HUES6 (cell line): ENCODE measurements around the gene PDF.
"Not testable (repeated sequence)": the region's sequence is repeated elsewhere in the genome, so short reads cannot be mapped to it uniquely, and the experiment has no call there.

Experiments used
- H3K27ac ChIP-seq: 2 replicates; pipeline ENCODE4 v1.7.0; 2013; ENCODE audit warnings: low read depth, mild to moderate bottlenecking, low read length, inconsistent platforms
- H3K27me3 ChIP-seq: 2 replicates; pipeline ENCODE4 v1.6.1; 2013; ENCODE audit warnings: low read length; ENCODE audit not compliant: control insufficient read depth, insufficient read depth
- H3K36me3 ChIP-seq: 2 replicates; pipeline ENCODE4 v1.6.1; 2013; ENCODE audit warnings: low read length; ENCODE audit not compliant: control insufficient read depth, insufficient read depth
- H3K4me1 ChIP-seq: 2 replicates; pipeline ENCODE4 v1.6.1; 2013; ENCODE audit warnings: low read length; ENCODE audit not compliant: control insufficient read depth, insufficient read depth
- H3K4me3 ChIP-seq: 2 replicates; pipeline ENCODE4 v1.5.1; 2013; ENCODE audit warnings: low read depth, low read length
- H3K9ac ChIP-seq: one replicate; pipeline ENCODE4 v1.6.1; 2013; ENCODE audit warnings: mild to moderate bottlenecking, low read length
- H3K9me3 ChIP-seq: 2 replicates; pipeline ENCODE4 v1.6.1; 2013; ENCODE audit warnings: low read depth, low read length; ENCODE audit not compliant: control insufficient read depth, insufficient read depth

PDF gene

DNA sequence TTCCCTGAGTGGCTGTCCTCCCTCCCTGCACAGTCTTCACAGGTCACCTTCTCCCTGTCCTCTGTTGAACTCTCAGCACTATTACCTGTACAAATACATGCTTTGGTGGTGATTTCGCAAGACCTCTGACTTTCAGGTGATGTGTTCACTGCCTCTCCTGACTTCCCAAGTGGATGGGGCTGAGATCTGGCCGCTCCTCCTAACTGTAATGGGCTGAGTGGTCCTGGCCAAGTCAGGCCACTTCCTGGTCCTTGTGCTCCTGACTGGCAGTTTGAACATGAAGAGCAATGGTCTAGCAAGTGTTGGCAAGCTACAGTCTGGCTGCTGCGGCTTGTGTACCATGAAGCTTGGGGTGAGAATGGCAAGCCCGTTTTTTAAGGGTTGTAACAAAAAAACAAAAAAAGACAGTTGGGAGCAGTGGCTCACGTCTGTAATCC, 32.9 kb upstream of the PDF start:
- H3K4me3 ChIP-seq, result no peak overlapping the region
- no peaks in the 10 kb centered on the region for H3K27me3 ChIP-seq
- no peaks in the 10 kb centered on the region for H3K4me1 ChIP-seq
- H3K9ac ChIP-seq, result no peak overlapping the region
- peaks cover 39% of the 10 kb centered on the region for H3K36me3 ChIP-seq
- no peaks in the 10 kb centered on the region for H3K9me3 ChIP-seq
- no peak overlapping the region for H3K27ac ChIP-seq

- not testable (repeated sequence) for H3K4me3 ChIP-seq
These were observed 29.7 kb upstream of the PDF start for GRCh38 chr16:69360070-69360469.

DNA sequence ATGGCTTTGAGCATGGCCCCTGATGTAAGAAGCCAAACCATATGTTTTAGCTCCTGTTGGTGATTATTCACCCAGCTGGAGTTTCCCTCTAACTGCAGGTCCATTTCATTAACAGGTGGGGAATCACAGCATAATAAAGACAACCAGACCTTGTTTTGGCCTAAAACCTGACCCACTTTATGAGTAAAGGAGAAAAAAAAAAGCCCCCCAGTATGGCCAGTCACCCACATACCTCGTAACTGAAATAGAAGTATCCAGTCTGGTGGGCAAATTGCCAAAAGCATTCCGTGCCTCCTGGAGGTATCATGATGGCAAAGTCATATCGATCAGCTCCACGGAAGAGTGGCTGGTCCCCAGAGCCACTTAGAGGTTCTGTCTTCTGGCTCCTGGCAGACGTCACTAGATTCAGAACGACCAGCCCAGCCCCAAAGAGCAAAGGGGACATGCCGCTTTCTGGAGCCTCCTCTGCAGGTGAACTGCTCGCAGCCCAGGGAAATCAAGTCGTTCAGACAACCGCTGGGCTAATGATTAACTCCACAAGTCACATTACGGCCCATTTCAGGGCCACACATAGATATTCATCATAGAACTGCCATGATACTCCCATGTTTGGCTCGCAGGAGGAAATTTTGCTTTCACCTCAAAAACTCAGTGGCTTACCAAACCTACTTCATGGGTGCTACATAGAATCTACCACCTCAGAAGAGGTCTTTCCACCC, 21.1 kb upstream of the PDF start, which contains the start of gene TMED6:
TMED6 (minus strand) TSS at position 478 of the 719 bp plus-strand sequence; CDS start at position 445, 33 bp downstream.
- H3K9ac ChIP-seq, result no peak within 1 kb of the TSS
- H3K9me3 ChIP-seq, result no peaks in the 10 kb centered on the region
- H3K27ac ChIP-seq, result no peak within 1 kb of the TSS
- H3K4me1 ChIP-seq, result no peaks in the 10 kb centered on the region
- H3K27me3 ChIP-seq, result no peaks in the 10 kb centered on the region
- H3K36me3 ChIP-seq, result peaks cover 18% of the 10 kb centered on the region
- H3K4me3 ChIP-seq, result no peak within 1 kb of the TSS

More at GRCh38 chr16:69360070-69360469, 29.7 kb upstream of the PDF start:
- H3K9me3 ChIP-seq, H3K9ac ChIP-seq, H3K27ac ChIP-seq, H3K27me3 ChIP-seq, H3K4me1 ChIP-seq: not testable (repeated sequence)
- H3K36me3 ChIP-seq, result peaks cover 22% of the 10 kb centered on the region

- Histone ChIP-seq H3K9ac (no peak overlapping the region), H3K27ac (no peak overlapping the region), H3K36me3 (peaks cover 11% of the 10 kb centered on the region; the same call in 1 of the 2 replicates), H3K4me1 (no peaks in the 10 kb centered on the region), H3K27me3 (no peaks in the 10 kb centered on the region), H3K9me3 (no peaks in the 10 kb centered on the region), H3K4me3 (no peak overlapping the region)
These were observed 20.2 kb upstream of the PDF start for GRCh38 chr16:69350536-69351133.

GRCh38 chr16:69349536-69349935, 19.1 kb upstream of the PDF start:
- H3K36me3 ChIP-seq, result peaks cover 10% of the 10 kb centered on the region
- no peaks in the 10 kb centered on the region for H3K9me3 ChIP-seq
- no peaks in the 10 kb centered on the region for H3K27me3 ChIP-seq
- H3K9ac ChIP-seq, result no peak overlapping the region
- no peak overlapping the region for H3K4me3 ChIP-seq
- no peak overlapping the region for H3K27ac ChIP-seq
- no peaks in the 10 kb centered on the region for H3K4me1 ChIP-seq

- Histone ChIP-seq H3K27ac (no peak overlapping the region), H3K9ac (no peak overlapping the region)
These were observed 17.8 kb upstream of the PDF start for GRCh38 chr16:69348222-69348621.

GRCh38 chr16:69346683-69347082, 16.3 kb upstream of the PDF start:
- Histone ChIP-seq H3K36me3 (peaks cover 32% of the 10 kb centered on the region), H3K27me3 (no peaks in the 10 kb centered on the region), H3K9me3 (no peaks in the 10 kb centered on the region), H3K9ac (no peak overlapping the region), H3K4me1 (no peaks in the 10 kb centered on the region), H3K27ac (no peak overlapping the region), H3K4me3 (no peak overlapping the region)

More at GRCh38 chr16:69348222-69348621, 17.8 kb upstream of the PDF start:
- no peak overlapping the region for H3K4me3 ChIP-seq
- H3K4me1 ChIP-seq, result no peaks in the 10 kb centered on the region
- H3K27me3 ChIP-seq, result no peaks in the 10 kb centered on the region
- H3K9me3 ChIP-seq, result no peaks in the 10 kb centered on the region
- H3K36me3 ChIP-seq, result peaks cover 20% of the 10 kb centered on the region

DNA sequence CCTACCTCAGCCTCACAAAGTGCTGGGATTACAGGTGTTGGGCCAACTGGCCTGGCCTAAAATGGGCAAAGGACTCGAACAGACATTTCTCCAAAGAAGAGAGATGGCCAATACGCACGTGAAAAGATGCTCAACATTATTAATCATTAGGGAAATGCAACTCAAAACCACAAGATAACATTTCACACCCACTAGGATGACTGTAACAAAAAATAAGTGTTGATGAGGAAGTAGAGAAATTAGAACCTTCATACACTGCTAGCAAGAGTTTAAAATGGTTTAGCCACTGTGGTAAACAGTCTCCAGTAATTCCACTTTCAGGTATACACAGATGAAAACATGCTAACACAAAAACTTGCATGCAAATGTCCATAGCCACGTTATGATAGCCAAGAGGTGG, 15.5 kb upstream of the PDF start:
- no peak overlapping the region for H3K27ac ChIP-seq
- no peak overlapping the region for H3K4me3 ChIP-seq
- H3K4me1 ChIP-seq, result no peaks in the 10 kb centered on the region
- H3K9me3 ChIP-seq, result no peaks in the 10 kb centered on the region
- H3K36me3 ChIP-seq, result peaks cover 39% of the 10 kb centered on the region
- no peaks in the 10 kb centered on the region for H3K27me3 ChIP-seq
- no peak overlapping the region for H3K9ac ChIP-seq

DNA sequence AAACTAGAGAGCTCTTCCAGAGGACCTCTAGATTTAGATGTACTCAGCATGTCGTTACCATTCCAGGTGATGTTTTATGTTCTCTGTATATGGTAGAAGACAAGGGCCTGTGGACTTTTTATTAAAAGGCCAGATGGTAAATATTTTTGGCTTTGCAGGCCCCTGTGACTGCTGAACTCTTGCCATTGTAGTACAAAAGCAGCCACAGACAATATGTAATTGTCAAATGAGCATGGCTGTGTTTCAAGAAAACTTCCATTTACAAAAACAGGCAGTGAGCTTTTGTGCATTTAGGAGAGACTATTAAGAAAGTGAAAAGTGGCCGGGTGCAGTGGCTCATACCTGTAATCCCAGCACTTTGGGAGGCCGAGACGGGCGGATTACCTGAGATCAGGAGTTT, 13.8 kb upstream of the PDF start:
- Histone ChIP-seq H3K9me3 (no peaks in the 10 kb centered on the region), H3K4me1 (no peaks in the 10 kb centered on the region), H3K9ac (no peak overlapping the region), H3K27me3 (no peaks in the 10 kb centered on the region), H3K4me3 (no peak overlapping the region), H3K27ac (no peak overlapping the region), H3K36me3 (peaks cover 41% of the 10 kb centered on the region)

GRCh38 chr16:69340095-69340644, 9.8 kb upstream of the PDF start:
- Histone ChIP-seq H3K27ac (peak overlapping the region; percentile 56), H3K36me3 (peaks cover 56% of the 10 kb centered on the region)

More at GRCh38 chr16:69340095-69340644, 9.8 kb upstream of the PDF start:
- Histone ChIP-seq H3K27me3 (no peaks in the 10 kb centered on the region), H3K9me3 (no peaks in the 10 kb centered on the region), H3K4me3 (peak overlapping the region; percentile 85), H3K9ac (peak overlapping the region; percentile 97), H3K4me1 (peaks cover 6% of the 10 kb centered on the region; the same call in 1 of the 2 replicates)
